Mesendoderm (in vitro differentiated cells): Measurements from ENCODE around the gene FARP1.
"Not testable (repeated sequence)": the region's sequence is repeated elsewhere in the genome, so short reads cannot be mapped to it uniquely, and the experiment has no call there.

ENCODE experiments used
- DNase-seq: peaks from one replicate; pipeline ENCODE4 v3.0.0; 2013
- H2AK5ac ChIP-seq: 2 replicates; pipeline ENCODE4 v1.6.1; 2013; ENCODE audit warnings: low read length, inconsistent platforms
- H2BK120ac ChIP-seq: 2 replicates; pipeline ENCODE4 v1.6.1; 2013; ENCODE audit warnings: low read depth, mild to moderate bottlenecking, low read length, moderate library complexity, mixed read lengths
- H2BK15ac ChIP-seq: replicated peaks from 2 replicates; pipeline ENCODE4 v1.6.1; 2013; ENCODE audit warnings: low read depth, mild to moderate bottlenecking, moderate library complexity
- H2BK5ac ChIP-seq: 2 replicates; pipeline ENCODE4 v1.6.1; 2013; ENCODE audit warnings: low read length, inconsistent platforms
- H3K18ac ChIP-seq: 2 replicates; pipeline ENCODE4 v1.6.1; 2013; ENCODE audit warnings: mild to moderate bottlenecking, low read length, mixed read lengths
- H3K23ac ChIP-seq: one replicate; pipeline ENCODE4 v1.6.1; 2013; ENCODE audit warnings: low read length
- H3K27ac ChIP-seq: 2 replicates; pipeline ENCODE4 v1.5.1; 2013; ENCODE audit warnings: low read depth, mild to moderate bottlenecking, inconsistent platforms, low read length, moderate library complexity
- H3K27me3 ChIP-seq: 2 replicates; pipeline ENCODE4 v1.6.1; 2013; ENCODE audit warnings: low read length, control low read depth, mild to moderate bottlenecking, inconsistent platforms; ENCODE audit not compliant: insufficient read depth, poor library complexity
- H3K36me3 ChIP-seq: 2 replicates; pipeline ENCODE4 v1.6.1; 2013; ENCODE audit warnings: low read length, inconsistent platforms; ENCODE audit not compliant: control insufficient read depth, insufficient read depth
- H3K4ac ChIP-seq: one replicate; pipeline ENCODE4 v1.6.1; 2013; ENCODE audit warnings: low read depth, mild to moderate bottlenecking, low read length, moderate library complexity
- H3K4me1 ChIP-seq: 2 replicates; pipeline ENCODE4 v1.6.1; 2013; ENCODE audit warnings: low read depth, low read length, inconsistent platforms; ENCODE audit not compliant: control insufficient read depth
- H3K4me2 ChIP-seq: 2 replicates; pipeline ENCODE4 v1.6.1; 2013; ENCODE audit warnings: low read length
- H3K4me3 ChIP-seq: 2 replicates; pipeline ENCODE4 v1.5.1; 2013; ENCODE audit warnings: mild to moderate bottlenecking, low read length
- H3K56ac ChIP-seq: one replicate; pipeline ENCODE4 v1.6.1; 2013; ENCODE audit warnings: low read length
- H3K79me1 ChIP-seq: 2 replicates; pipeline ENCODE4 v1.6.1; 2013; ENCODE audit warnings: low read length, inconsistent platforms
- H3K79me2 ChIP-seq: 2 replicates; pipeline ENCODE4 v1.6.1; 2013; ENCODE audit warnings: mild to moderate bottlenecking, low read length; ENCODE audit not compliant: control insufficient read depth, insufficient read depth
- H3K9ac ChIP-seq: 2 replicates; pipeline ENCODE4 v1.6.1; 2013; ENCODE audit warnings: low read length, inconsistent platforms
- H4K5ac ChIP-seq: one replicate; pipeline ENCODE4 v1.6.1; 2013; ENCODE audit warnings: low read length
- H4K8ac ChIP-seq: one replicate; pipeline ENCODE4 v1.6.1; 2013; ENCODE audit warnings: low read depth, mild to moderate bottlenecking, control low read depth, low read length, moderate library complexity
- WGBS: extraction: QIAGEN DNeasy Blood & Tissue Kit; methylation state at CpG from one replicate; pipeline ENCODE4 v1.1.7; 2013; ENCODE audit warnings: low lambda C conversion rate, missing lambda C conversion rate; ENCODE audit not compliant: insufficient coverage; ENCODE audit errors: extremely low coverage; 5-methylcytosine and 5-hydroxymethylcytosine counted together

FARP1 gene

GRCh38 chr13:98366443-98366842, 223.5 kb downstream of the FARP1 start:
- Histone ChIP-seq H3K4me3 (no peak overlapping the region), H3K4me1 (no peaks in the 10 kb centered on the region), H2BK5ac (no peak overlapping the region), H3K27me3 (no peaks in the 10 kb centered on the region), H3K36me3 (no peaks in the 10 kb centered on the region), H3K4me2 (no peak overlapping the region), H3K56ac (no peak overlapping the region), H2BK15ac (no peak overlapping the region), H4K8ac (no peak overlapping the region), H3K9ac (no peak overlapping the region), H3K4ac (no peak overlapping the region), H4K5ac (no peak overlapping the region), H3K79me2 (no peaks in the 10 kb centered on the region), H2BK120ac (no peak overlapping the region), H3K23ac (no peak overlapping the region), H2AK5ac (no peak overlapping the region), H3K18ac (no peak overlapping the region), H3K79me1 (peaks cover 11% of the 10 kb centered on the region), H3K27ac (no peak overlapping the region)
- no CpG with 5 or more reads among the region's 7 CpGs for WGBS
- no peak for DNase-seq

DNA sequence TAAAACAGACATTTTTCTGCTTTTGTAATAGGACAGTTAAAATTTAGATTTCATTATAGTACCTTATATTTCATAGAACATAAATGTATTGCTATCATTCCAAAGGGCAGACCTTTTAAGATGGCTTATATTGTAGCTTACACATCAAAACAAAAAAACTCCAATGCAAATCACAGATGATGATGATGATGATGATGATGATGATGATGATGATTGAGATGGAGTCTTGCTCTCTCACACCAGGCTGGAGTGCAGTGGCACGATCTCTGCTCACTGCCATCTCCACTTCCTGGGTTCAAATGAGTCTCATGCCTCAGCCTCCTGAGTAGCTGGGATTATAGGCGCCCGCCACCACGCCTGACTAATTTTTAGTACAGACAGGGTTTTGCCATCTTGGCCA, 224.1 kb downstream of the FARP1 start:
- Histone ChIP-seq H4K8ac (no peak overlapping the region), H3K36me3 (no peaks in the 10 kb centered on the region), H3K79me2 (no peaks in the 10 kb centered on the region), H2BK5ac (no peak overlapping the region), H3K56ac (no peak overlapping the region), H3K4ac (no peak overlapping the region), H3K18ac (no peak overlapping the region), H4K5ac (no peak overlapping the region), H2AK5ac (no peak overlapping the region), H3K27ac (no peak overlapping the region), H2BK15ac (no peak overlapping the region), H3K4me1 (no peaks in the 10 kb centered on the region), H3K79me1 (peaks cover 11% of the 10 kb centered on the region), H3K9ac (no peak overlapping the region), H3K4me2 (no peak overlapping the region), H3K27me3 (no peaks in the 10 kb centered on the region), H3K4me3 (no peak overlapping the region), H2BK120ac (no peak overlapping the region), H3K23ac (no peak overlapping the region)
- WGBS, result no CpG with 5 or more reads among the region's 4 CpGs
- DNase-seq, result no peak

- DNase-seq, result no peak
- H3K56ac ChIP-seq, result no peak overlapping the region
- no peak overlapping the region for H2BK5ac ChIP-seq
- no peak overlapping the region for H3K23ac ChIP-seq
- no peak overlapping the region for H3K27ac ChIP-seq
- peaks cover 5% of the 10 kb centered on the region for H3K79me1 ChIP-seq
- H3K4me1 ChIP-seq, result no peaks in the 10 kb centered on the region
- no peaks in the 10 kb centered on the region for H3K27me3 ChIP-seq
- H2BK15ac ChIP-seq, result no peak overlapping the region
- no peak overlapping the region for H4K8ac ChIP-seq
- no peaks in the 10 kb centered on the region for H3K36me3 ChIP-seq
- no peak overlapping the region for H3K9ac ChIP-seq
- H2BK120ac ChIP-seq, result no peak overlapping the region
- H2AK5ac ChIP-seq, result no peak overlapping the region
- H3K4me3 ChIP-seq, result no peak overlapping the region
- no peak overlapping the region for H3K4ac ChIP-seq
- no CpG with 5 or more reads among the region's 2 CpGs for WGBS
- no peaks in the 10 kb centered on the region for H3K79me2 ChIP-seq
- no peak overlapping the region for H3K4me2 ChIP-seq
- H3K18ac ChIP-seq, result no peak overlapping the region
- H4K5ac ChIP-seq, result no peak overlapping the region
These were observed 225.1 kb downstream of the FARP1 start for GRCh38 chr13:98368019-98368418.

GRCh38 chr13:98369520-98369919, 226.6 kb downstream of the FARP1 start:
- H3K4me1 ChIP-seq, H3K79me1 ChIP-seq, H2BK15ac ChIP-seq, H3K27ac ChIP-seq, H3K36me3 ChIP-seq, H3K4me3 ChIP-seq, H4K8ac ChIP-seq, H4K5ac ChIP-seq, H3K79me2 ChIP-seq, H2BK120ac ChIP-seq, H3K56ac ChIP-seq, H3K23ac ChIP-seq, H2BK5ac ChIP-seq, H2AK5ac ChIP-seq, DNase-seq, H3K4me2 ChIP-seq, H3K4ac ChIP-seq, H3K9ac ChIP-seq, H3K18ac ChIP-seq, H3K27me3 ChIP-seq: not testable (repeated sequence)
- WGBS, result no CpG with 5 or more reads among the region's 2 CpGs

DNA sequence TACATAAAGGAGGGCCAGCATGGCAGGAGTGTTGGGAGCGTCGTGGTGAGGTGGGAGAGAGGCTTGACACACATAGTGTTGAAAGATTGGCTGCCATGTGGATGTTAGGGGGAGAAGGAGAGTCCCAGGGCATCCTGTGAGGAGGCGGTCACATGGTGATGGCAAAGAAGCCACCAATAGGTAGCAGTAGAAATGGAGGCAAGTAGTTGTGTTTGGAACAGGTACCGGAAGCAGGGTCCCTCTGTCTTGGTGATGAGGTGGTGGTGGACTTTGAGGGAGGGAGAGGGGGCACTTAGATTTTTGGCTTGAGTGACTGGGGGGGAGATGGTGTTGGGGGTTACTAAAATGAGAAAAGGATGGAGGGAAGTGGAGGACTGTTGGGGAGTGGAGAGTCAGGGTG, 227.4 kb downstream of the FARP1 start:
- WGBS, result no CpG with 5 or more reads among the region's 4 CpGs
- H3K79me1 ChIP-seq, result peaks cover 3% of the 10 kb centered on the region
- H3K4me3 ChIP-seq, result no peak overlapping the region
- no peak overlapping the region for H2BK15ac ChIP-seq
- H3K27me3 ChIP-seq, result no peaks in the 10 kb centered on the region
- no peak overlapping the region for H3K23ac ChIP-seq
- H3K56ac ChIP-seq, result no peak overlapping the region
- H3K79me2 ChIP-seq, result no peaks in the 10 kb centered on the region
- H2AK5ac ChIP-seq, result no peak overlapping the region
- no peak overlapping the region for H3K18ac ChIP-seq
- H3K4me2 ChIP-seq, result no peak overlapping the region
- H3K4me1 ChIP-seq, result no peaks in the 10 kb centered on the region
- no peaks in the 10 kb centered on the region for H3K36me3 ChIP-seq
- H3K4ac ChIP-seq, result no peak overlapping the region
- H3K27ac ChIP-seq, result no peak overlapping the region
- H2BK120ac ChIP-seq, result no peak overlapping the region
- H3K9ac ChIP-seq, result no peak overlapping the region
- H2BK5ac ChIP-seq, result no peak overlapping the region
- no peak overlapping the region for H4K5ac ChIP-seq
- no peak overlapping the region for H4K8ac ChIP-seq
- no peak for DNase-seq

DNA sequence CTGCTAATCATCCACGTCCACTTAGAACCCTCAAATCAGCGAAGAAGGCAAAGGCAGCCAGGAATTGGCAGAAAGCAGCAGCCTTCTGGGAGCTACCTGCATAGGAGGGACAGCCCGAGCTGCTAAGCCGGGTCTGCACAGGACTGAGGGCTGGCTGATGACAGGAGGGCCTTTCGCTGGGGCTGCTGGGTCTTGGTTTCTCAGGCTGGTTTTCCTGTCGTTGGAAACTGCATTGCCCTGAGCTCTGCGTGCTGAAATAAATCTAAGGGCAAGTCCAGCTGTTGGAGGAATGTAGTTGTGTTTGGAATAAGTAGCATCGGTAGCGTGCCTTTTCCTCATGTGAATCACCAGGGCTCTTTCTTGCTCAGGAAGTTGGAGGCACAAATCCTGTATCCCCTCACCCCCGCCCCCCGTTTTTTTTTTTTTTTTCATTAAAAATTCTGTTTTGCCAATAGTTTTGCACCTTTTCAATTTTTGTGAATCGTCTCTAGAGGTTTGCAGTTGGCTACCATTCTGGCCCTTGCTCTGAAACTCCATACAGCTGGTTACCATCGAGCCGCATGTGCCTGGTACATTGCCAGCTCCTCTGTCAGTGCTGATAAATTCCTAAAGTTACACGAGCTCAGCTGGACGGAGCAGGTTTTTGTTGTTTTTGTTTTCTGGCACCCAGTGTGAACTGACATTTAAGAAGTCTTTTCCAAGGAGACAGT, 228.1 kb downstream of the FARP1 start:
- Histone ChIP-seq H2BK120ac (no peak overlapping the region), H4K8ac (no peak overlapping the region), H3K56ac (no peak overlapping the region), H3K4me2 (no peak overlapping the region), H3K79me1 (peaks cover 3% of the 10 kb centered on the region), H3K36me3 (no peaks in the 10 kb centered on the region), H3K79me2 (no peaks in the 10 kb centered on the region), H2BK5ac (no peak overlapping the region), H2AK5ac (no peak overlapping the region), H4K5ac (no peak overlapping the region), H3K18ac (no peak overlapping the region), H3K4ac (no peak overlapping the region), H3K9ac (no peak overlapping the region), H3K4me1 (no peaks in the 10 kb centered on the region), H3K23ac (no peak overlapping the region), H3K4me3 (no peak overlapping the region), H3K27me3 (no peaks in the 10 kb centered on the region), H3K27ac (no peak overlapping the region), H2BK15ac (no peak overlapping the region)
- no peak for DNase-seq
- WGBS, result no CpG with 5 or more reads among the region's 16 CpGs
